GM19238 (cell line): Measurements from ENCODE around the gene ADCY1.
"Not testable (repeated sequence)": the region's sequence is repeated elsewhere in the genome, so short reads cannot be mapped to it uniquely, and the experiment has no call there.

Experiments
- DNase-seq: peaks from one replicate; pipeline ENCODE4 v3.0.0; 2011; ENCODE audit warnings: low spot score; ENCODE audit not compliant: insufficient read length

ADCY1 gene

DNA sequence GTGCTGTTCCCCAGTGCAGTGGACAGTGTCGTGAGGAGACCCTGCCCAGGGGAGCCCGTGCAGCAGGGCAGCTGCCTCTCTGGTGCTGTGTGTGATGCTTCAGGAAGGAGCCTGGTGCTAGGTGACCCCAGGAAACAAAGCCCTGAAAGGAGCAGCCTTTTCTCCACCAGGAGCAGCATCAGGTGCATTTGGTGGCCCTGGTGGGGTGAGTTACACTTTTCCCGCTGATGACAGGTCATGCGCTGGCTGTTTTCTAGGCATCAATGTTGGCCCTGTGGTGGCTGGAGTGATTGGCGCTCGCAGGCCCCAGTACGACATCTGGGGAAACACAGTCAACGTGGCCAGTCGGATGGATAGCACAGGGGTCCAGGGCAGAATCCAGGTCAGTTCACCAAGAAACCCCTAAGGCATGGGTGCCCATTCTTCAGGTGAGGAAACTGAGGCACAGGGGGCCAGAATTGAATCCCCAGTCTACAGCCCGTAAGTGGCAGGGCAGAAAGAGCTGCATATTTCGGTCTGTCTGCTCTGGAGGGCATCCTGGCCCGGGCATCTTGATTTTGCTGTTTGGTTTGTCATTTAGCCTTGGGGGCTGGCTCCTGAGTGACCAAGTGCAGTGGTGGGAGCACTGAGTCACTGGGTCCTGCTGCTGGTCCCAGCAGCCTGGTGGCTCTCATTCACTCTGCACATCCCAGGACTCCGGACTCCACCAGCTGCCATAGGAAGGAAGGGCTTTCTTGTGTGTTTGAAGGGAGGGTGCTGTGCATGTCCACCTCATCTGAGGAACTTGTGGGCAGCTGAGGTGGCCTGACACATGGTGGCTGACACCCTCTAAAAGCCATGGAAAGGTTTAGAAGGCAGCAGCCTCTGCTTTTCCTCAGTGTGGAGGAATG, 136.3 kb downstream of the ADCY1 start:
- DNase-seq = no peak

DNA sequence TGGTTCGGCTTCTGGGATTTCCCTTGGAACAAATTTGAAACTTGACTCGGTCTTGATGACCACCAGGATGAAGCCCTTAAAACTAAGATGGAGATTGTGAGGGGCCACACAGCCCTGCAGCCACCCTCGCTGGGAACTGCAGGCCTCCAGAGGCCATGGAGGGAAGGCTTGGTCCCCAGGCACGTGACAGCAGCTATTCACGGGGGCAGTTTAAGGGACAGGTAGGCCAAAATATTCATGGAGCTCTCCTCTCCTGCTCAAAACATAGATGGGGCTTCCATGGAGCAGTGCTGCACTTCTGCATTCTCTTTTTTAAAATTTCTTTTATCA, 137.0 kb downstream of the ADCY1 start:
- no peak for DNase-seq

DNA sequence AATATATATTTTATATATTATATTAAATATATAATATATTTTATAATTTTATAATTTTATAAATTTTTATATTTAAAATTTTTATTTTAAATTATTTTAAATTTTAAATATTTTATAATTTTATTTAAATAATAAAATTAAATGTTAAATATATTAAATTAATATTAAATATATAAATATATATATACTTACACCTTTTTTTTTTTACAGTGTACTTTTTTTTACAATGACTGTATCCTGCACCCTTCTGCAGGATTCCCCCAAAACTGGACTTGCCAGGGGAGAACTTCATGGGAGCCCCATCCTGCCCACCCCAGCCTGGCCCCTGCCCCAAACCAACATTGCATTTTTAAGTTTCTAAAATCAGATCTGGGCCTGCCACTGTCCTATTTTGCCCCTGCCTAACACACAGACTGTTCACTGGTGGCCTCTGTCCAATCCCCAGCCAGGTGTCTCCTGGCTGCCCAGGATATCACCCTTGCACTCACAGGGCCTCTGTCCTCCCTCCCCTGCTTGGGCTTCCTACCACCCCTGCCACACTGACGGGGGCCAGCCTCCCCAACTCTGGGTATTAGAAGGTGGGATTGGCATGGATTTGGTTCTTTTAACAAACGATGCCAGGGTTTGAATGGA, 138.0 kb downstream of the ADCY1 start:
- DNase-seq = no peak

DNA sequence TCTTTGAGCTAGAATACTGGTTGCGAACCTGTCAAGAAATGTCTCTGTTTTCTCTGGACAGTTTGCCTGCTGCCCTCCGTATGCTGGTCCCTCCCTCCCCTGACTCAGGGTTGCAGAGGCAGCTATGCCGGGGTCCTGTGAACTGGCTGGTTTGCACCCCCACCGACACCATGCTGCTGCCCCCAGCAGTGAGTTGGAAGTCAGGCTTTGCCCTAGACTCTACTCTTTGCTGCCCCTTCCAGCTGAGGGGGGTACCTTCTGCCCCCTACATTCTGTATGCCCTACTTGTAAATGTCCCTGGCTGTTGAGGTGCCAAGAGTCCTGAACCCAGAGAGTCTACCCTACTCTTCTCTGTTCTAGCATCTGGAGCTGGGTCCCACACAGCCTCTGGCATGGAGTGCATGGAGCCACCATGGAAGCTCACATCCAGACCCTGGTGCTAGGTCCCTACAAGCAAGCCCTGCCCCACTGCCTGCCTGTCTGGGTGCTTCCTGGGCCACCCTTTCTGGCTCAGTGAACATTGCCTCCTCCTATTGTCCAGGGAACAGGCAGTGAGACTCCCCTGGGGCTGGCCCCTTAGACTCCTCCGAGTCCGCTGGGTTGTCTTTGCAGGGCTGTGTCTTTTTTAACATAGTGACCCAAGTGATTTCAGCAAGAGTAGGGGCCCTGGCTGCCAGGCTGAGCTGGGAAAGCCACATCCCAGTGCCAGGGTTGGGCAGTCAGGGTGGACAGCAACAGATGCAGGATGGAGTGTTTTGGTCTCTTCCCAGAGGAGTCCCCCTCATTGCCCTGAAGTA, 138.9 kb downstream of the ADCY1 start:
- DNase-seq = no peak

DNA sequence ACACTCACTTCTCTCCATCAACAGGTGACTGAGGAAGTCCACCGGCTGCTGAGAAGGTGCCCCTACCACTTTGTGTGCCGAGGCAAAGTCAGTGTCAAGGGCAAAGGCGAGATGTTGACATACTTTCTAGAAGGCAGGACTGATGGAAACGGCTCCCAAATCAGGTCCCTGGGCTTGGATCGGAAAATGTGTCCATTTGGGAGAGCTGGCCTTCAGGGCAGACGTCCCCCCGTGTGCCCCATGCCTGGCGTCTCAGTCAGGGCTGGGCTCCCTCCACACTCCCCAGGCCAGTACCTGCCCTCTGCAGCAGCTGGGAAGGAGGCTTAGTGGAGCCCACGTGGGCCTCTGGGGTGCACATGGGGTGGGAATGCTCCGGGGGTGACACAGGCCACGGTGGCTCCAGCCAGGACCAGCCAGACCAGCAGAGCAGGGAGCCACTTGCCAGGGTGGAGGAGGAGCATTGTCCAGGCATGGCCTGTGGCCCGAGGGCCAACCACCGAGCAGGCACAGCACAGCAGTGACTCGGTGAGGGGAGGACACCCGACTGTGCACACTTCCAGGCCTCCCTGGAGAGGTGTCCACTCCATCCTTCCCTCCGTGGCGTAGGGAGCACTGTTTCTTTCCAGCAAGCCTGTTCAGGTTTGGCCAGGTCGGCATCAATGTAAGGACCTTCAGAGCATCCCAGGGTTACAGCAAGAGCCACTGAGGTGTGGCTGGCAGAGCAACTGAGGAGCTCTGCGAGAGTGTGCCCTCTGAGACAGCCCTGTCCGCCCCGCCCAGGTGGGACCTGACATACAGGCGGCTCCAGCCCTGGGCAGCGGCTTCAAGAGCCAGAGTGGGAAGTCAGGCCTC, 139.7 kb downstream of the ADCY1 start:
- DNase-seq = no peak

DNA sequence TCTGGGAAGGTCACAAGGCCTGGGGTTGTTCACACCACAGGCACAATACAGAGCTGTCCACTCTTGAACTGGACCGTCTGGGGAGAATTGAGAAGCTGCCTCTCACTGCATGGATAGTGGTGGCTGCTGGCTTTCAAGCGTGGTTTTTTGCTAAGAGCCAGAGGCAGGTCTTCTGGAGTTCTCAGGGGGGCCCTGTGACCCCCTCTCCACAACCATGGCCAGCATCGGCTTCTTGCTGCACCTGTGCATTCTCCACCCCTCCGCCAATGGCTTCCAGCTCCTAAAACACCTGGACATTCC, 140.3 kb downstream of the ADCY1 start:
- no peak for DNase-seq

DNA sequence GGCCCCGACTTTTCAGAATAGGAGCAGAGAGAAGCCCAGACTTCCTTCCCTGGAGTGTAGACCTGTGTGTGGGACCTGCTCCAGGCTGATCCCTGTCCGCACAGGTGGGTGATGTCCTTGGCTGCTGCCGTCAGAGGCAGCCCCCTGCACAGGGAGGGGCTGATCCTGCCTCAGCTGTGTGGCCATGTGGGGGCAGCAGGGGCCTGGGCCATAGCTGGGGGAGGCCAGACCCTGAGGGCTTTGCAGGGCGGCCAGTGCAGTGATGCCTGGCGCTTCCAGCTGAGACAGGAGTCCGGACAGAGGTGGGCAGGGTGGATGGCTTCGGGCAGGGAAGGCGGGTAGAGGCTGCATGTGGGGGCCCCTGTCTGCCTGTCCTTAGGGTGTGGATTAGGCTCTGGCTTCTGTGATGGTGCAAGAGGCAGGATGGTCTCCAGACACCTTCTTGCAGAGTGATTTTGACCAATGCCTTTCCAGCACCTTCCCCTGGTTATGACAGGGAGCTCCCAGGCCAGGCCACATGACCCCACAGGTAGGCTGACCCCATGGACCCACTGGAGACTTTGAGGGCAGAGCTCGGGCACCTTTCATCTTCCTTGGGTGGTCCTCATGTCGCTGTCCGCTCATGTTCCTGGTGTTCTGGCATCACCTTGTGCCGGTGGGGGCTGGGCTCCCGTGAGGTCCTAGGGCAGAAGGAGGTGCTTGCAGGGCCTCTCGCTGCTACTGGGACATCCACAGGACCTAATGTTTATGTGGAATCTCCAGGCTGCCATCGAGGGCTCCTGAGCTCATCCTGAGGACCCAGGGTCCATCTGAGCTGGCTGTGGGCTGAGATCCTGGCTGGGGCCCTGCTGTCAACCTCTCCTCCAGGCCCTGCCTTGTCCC, 141.5 kb downstream of the ADCY1 start:
- no peak for DNase-seq

DNA sequence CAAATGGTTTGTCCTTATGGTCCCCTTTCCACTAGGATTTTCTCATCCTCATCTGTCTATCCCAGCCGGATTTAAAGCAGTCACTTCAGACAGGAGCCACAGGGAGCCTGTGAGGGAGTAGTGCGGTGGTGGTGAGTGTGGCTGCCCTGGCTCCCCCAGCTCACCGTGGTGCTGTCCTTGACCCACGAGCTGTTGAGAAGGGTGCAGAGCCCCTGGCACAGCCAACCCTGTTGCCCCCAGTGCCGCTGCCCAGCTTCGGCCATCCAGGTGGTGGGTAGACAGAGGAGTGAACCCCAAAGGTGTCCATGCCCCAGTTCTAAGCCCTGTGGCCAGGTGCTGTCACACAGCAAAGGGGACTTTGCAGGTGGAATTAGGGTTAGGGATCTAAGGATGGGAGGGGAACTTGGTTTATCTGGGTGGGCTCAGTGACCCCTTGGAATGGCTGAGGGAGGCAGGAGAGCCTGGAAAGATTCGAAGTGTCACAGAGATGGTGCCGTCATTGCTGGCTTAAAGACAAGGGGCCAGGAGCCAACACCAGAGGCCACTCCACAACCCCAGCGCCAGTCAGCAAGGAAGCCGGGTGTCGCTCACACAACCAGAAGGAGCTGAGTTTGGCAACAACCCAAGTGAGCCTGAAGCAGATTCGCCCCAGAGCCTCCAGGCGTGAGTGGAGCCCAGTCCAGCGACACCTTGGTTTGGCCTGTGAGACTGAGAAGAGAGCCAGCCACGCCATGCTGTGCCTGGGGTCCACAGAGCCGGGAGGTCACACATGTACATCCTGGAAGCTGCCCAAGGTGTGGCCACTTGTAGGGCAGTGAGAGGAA, 142.4 kb downstream of the ADCY1 start:
- no peak for DNase-seq

DNA sequence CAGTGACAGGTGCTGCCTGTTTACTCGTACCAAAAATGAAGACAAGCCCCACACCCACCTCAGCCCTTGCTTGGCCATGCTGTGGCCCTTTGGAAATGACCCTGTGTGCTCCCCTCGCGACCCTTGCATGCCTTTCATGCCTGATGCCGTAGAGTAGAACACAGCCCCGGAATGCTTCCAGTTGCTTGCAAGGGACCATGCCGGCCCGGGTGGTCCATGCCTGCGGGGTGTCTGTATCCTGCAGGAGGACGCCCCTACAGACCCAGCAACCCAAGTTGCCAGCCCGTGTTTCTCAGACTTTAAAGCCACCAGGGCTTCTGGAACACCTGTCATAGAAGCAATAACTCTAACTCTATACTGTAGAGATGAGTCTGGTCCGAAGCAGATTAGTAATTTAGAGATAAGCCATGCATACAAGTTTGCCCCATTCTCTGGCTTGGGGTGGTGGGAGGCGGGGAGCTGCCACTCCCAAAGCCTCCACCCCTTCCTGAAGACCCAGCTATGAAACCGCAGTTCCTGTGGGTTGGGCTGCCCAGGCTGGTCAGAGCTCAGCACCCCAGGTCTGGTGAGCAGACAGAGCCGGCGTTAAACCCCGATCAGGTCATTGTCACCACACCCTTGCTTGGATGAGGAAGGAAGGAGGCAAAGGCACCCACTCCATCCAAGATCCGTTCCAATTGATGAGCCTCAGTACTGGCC, 143.5 kb downstream of the ADCY1 start:
- no peak for DNase-seq

DNA sequence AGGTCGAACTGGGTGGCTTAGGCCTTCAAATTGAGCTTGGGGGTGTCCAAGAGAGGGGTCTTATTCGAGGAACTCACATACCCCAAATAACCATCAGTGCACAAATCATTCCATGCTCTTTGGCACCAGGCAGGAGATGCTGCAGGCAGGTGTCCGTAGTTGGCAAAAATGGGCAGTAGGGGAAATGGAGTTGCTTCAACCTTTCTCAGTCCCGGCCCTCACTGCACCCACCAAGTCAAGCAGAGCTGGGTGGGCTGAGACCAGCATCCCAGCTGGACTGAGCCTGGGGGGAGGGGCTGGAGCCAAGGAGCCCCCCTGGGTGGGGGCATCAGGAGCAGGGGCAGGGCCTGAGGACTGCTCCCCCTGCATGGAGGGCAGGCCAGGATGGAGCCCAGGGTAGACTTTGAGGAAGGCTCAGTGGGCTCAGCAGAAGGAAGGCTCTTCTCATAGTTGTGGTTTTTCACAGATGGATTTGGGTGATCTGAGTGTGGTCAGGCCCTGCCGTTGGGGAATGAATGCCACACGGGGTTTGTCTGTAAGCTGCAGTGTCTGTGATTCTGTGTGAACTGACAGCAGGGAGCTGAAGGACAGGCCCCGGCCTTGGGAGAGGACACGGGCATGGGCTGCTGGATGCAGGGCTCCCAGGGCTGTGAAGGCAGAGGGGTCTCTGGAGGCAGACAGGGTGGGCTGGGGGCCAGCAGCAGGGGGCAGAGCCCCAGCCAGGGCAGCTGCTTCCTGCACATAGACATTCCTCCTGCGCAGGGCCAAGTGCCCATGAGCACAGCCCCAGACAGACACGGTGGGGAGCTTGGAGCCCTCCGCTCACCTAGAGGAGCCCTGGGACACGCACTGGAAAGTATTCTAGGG, 144.5 kb downstream of the ADCY1 start:
- DNase-seq = no peak

DNA sequence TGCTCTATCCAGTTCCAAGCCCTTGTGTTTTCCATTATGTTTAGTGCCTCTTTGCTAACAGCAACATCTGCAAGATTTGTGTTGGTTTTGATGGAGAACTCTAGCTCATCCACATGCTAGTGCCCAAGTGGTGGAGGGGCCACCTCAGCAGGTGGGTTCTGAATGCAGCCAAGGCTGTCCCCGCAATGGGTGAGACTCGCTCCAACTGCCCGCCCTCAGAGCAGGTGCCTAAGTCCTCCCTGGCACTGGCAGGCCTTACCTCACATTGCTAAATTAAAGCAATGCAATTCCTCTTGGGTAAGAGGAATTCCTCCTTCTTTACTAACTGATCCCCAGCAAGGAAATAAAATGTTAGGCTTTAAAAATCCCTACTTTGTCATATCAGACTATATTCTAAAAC, 146.8 kb downstream of the ADCY1 start:
- no peak for DNase-seq

DNA sequence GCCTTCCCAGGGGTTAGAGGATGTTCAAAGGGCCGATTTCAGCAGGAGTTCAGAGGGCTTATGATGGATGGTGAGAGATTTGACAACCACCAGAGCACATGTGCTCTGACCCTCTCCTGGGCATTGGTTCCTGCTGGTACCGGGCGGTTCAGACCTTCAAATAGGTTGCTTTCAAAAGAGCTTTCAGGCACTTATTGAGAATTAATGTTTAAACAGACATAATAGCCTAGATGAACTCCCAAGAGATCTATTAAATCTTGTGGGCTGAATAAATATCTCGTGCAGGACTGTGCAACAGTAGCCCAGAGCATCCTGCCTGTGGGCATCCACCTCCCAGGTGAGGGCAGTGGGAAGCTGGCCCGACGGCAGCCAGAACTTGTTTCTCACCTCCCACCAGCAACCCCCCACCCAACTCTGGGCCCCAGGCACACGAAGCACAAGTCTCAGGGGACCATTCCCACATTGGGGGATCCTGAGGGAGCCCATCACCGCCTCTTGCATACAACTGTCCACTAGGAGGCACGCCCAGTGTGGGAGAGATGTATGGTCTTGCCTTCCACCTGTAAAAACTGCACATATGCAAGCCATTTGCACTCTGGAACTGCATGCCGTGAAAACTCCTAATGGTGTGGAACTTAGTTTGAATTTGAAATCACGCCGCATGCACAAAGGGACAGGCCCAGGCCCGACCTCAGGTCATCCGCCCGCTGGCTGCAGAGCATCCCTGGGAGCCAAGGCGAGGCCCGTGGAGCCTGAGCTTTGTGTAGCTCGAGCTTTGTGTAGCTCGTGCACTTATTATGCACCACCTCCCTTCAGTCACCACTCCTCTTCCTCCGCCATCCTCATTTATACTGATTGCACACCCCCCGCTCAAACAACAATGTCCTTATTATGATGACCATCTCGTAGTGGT, 147.8 kb downstream of the ADCY1 start:
- DNase-seq = no peak

DNA sequence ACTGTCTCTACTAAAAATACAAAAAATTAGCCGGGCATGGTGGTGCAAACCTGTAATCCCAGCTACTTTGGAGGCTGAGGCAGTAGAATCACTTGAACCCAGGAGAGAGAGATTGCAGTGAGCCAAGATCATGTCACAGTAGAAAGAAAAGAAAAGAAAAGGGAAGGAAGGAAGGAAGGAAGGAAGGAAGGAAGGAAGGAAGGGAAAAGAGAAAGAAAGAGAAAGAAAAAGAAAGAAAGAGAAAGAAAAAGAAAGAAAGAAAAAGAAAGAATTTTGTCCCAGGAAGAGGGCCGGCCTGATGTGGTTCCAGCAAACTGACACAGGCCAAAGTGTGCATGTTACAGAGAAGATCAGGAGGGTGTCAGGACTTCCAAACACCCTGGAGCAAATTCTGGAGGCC, 151.1 kb downstream of the ADCY1 start:
- DNase-seq = not testable (repeated sequence)

DNA sequence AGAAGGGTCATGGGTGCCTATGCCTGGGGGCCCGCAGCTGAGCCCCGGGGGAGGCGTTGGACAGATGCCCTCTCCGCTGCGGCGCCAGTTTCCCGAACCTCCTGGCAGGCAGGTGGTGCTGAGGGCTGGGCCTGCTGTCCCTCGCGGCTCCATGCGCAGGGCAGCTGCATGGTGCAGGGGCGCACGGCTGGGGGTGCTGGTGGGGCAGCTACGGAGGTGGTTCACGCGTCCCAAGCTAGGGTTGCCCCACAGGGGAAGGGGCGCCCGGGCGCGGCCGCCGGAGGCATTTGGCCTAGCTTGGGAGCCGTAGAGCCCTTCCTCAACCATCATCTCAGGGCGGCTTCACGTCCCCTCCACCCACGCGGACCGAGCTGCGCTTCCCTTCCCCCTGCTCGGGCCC, 152.7 kb downstream of the ADCY1 start:
- no peak for DNase-seq

DNA sequence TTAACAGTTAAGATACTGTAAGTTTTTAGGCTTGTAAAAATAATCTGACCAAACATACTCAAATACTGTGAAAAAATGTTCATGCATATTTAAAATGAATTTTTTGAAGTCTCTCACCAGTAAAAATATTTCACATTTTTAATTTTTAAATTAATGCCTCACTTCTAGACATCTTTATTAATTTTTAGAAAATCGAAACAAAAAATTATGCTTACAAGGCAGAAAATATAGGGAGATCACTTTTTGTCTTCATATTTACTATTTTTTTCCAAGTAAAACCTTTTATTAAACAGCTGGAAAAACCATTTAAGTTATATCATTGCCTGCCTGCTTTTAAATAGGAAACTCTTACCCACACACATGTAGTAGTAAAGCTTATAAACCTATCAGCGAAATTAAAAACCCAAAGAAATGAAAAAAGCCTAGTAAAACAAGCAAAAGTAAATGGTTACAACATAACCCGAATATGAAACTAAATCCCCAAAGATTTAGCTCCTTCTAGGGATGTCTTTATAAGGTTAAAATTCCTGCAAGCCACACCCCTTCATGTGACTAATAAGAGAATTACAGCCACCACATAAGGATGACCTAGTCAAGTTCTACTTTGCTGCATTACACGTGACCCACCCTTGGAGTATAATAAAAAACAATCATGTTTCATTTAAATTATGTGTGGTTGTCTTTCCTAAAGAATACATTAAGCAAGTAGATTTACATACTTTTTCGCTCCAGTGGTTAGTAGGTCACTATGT, 157.7 kb downstream of the ADCY1 start:
- DNase-seq = not testable (repeated sequence)

DNA sequence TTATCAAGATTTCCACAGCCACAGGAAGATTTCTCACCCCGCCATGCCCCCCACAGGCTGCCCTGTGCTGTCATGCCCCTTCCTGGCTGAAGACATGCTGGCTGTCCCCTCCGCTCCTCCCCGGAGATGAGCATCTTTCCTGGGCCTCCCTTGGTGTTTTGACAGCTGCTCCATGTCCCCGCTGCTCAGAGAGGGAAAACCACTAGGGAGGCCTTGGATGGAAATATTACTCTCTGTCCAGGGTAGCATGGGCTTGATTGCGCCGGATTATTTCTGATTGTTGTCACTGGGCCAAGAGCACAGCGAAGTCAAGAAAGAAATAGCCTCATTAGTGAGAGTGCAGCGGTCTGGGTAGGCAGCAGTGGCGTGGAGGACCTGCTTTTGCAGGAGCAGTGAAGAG, 164.8 kb downstream of the ADCY1 start:
- not testable (repeated sequence) for DNase-seq
